BE2C (cell line): Measurements from ENCODE around the gene TMEM106C.

ENCODE experiments used
- DNase-seq: peaks from one replicate; pipeline ENCODE4 v3.0.0-alpha.2; 2020
- H3K27me3 ChIP-seq: fragments of 250-450 bp; sonication (Bioruptor Pico); 2 replicates; pipeline ENCODE4 v1.5.1; 2020; ENCODE audit warnings: mild to moderate bottlenecking
- H3K36me3 ChIP-seq: fragments of 250-450 bp; sonication (Bioruptor Pico); 2 replicates; pipeline ENCODE4 v1.5.1; 2020; ENCODE audit warnings: mild to moderate bottlenecking
- H3K4me1 ChIP-seq: fragments of 250-450 bp; sonication (Bioruptor Pico); 2 replicates; pipeline ENCODE4 v1.5.1; 2020
- H3K4me3 ChIP-seq: 2 replicates; pipeline ENCODE4 v1.5.1; 2011; ENCODE audit warnings: low read depth, low read length
- H3K9me3 ChIP-seq: fragments of 250-450 bp; sonication (Bioruptor Pico); 2 replicates; pipeline ENCODE4 v1.5.1; 2020
- TF ChIP-seq, protein P1 (sequence below): IDR thresholded peaks from 2 replicates; pipeline ENCODE4 v1.5.1; 2012; ENCODE audit warnings: mild to moderate bottlenecking, low read depth, low read length

The TMEM106C gene

DNA sequence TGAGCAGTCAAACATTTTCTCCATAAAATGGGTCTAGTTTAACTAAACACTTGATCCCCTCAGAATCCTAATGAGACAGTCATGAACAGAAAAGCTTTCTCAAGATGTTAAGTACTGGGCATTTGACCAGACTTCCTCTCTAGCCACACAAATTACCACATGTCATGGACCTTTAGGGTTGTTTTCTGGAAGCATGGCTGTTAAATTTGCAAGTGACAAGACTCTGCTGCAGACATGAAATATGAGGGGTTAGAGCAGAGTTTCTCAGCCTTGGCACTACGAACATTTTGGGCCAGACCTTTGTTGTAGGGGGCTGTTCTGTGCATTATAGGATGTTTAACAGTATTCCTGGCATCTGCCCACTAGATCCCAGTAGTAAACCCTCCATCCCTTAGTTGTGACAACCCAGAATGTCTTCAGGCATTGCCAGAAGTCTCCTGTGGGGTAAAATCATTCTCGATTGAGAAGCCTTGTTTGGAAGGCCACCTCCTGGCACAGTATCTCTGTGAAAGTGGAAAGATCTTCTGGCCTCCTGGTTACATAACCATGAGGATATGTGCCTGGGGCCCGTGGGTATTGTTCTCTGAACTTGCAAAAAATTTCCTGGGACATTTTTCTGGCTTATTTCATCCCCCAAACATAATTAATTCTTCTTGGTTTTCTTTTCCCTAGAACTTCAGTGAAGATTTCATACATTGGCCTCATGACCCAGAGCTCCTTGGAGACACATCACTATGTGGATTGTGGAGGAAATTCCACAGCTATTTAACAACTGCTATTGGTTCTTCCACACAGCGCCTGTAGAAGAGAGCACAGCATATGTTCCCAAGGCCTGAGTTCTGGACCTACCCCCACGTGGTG lies 4.3 kb downstream of the TMEM106C start:
- no peak for DNase-seq

DNA sequence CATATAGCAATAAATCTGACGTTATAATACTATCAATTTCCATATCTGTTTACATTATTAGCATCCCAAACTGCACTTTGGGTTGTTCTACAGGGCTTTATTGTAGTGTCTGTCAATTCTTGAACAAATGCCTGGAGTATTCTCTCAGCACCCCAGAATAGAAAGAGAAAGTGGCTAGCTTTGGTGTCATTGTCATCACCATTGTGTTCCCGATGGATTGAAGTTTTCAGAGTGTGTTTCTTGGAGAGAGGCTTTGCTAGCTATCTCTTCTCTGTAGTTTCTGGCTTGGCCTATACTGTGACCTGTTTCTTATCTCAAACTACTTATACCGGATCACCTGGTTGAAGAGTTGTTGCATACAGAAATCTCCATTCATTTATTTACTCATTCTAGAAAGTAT lies 6.4 kb downstream of the TMEM106C start:
- DNase-seq: no peak
- TF ChIP-seq, protein P1, sequence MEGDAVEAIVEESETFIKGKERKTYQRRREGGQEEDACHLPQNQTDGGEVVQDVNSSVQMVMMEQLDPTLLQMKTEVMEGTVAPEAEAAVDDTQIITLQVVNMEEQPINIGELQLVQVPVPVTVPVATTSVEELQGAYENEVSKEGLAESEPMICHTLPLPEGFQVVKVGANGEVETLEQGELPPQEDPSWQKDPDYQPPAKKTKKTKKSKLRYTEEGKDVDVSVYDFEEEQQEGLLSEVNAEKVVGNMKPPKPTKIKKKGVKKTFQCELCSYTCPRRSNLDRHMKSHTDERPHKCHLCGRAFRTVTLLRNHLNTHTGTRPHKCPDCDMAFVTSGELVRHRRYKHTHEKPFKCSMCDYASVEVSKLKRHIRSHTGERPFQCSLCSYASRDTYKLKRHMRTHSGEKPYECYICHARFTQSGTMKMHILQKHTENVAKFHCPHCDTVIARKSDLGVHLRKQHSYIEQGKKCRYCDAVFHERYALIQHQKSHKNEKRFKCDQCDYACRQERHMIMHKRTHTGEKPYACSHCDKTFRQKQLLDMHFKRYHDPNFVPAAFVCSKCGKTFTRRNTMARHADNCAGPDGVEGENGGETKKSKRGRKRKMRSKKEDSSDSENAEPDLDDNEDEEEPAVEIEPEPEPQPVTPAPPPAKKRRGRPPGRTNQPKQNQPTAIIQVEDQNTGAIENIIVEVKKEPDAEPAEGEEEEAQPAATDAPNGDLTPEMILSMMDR: no peak
- H3K9me3 ChIP-seq: no peaks in the 10 kb centered on the region
- H3K36me3 ChIP-seq: 0 out of 2 replicates have a peak, but pooled peaks cover 3% of the 10 kb centered on the region
- H3K4me1 ChIP-seq: no peaks in the 10 kb centered on the region
- H3K4me3 ChIP-seq: no peak overlapping the region
- no peaks in the 10 kb centered on the region; the same call in 1 of the 2 replicates for H3K27me3 ChIP-seq

More for the DNA sequence above, 4.3 kb downstream of the TMEM106C start:
- H3K9me3 ChIP-seq: no peaks in the 10 kb centered on the region
- no peaks in the 10 kb centered on the region for H3K4me1 ChIP-seq
- no peaks in the 10 kb centered on the region; the same call in 1 of the 2 replicates for H3K27me3 ChIP-seq
- TF ChIP-seq, protein P1: no peak
- no peak overlapping the region for H3K4me3 ChIP-seq
- H3K36me3 ChIP-seq: 0 out of 2 replicates have a peak, but pooled peaks cover 3% of the 10 kb centered on the region

DNA sequence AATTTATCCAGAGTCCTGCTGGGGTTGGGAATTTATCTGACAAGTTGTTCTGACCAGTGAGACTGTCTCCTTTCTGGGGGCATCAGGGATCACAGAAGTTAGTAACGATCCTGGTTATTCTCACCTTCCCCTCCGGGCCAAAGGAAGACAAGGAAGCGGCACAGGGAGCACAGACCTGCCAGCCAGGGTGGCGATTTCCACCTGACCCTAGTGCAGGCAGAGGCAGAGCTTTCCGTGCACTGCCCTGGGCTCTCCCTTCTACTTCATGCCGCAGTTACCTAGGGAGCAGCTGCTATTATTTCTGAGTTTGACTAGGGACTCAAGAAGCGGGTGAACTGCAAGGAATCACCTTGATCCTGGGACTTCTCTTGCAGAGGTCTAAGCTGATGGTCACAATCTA lies 7.4 kb downstream of the TMEM106C start:
- H3K4me3 ChIP-seq: no peak overlapping the region
- H3K9me3 ChIP-seq: no peaks in the 10 kb centered on the region
- no peaks in the 10 kb centered on the region; the same call in 1 of the 2 replicates for H3K27me3 ChIP-seq
- no peak for DNase-seq
- TF ChIP-seq, protein P1: no peak
- H3K36me3 ChIP-seq: 0 out of 2 replicates have a peak, but pooled peaks cover 1% of the 10 kb centered on the region
- no peaks in the 10 kb centered on the region for H3K4me1 ChIP-seq

DNA sequence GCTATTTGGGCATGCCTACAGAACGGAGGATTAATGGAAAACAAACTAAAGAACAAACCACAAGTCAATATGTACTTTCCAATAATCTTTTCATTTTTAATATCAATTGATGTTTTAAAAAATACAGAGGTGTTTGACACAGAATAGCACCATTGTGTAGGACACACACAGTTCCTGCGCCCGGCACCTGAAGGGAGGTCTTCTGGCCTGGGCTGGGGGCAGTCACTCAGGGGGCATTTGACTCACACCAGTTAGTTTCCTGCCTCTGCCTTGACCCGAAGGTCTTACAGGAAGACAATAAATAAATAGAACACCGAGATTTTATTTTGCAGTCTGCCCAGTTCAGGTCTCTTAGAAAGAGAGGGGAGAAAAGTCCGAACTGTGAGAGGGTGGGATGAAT lies 9.5 kb downstream of the TMEM106C start:
- no peaks in the 10 kb centered on the region for H3K9me3 ChIP-seq
- TF ChIP-seq, protein P1: no peak
- no peak overlapping the region for H3K4me3 ChIP-seq
- no peaks in the 10 kb centered on the region for H3K36me3 ChIP-seq
- H3K4me1 ChIP-seq: no peaks in the 10 kb centered on the region
- H3K27me3 ChIP-seq: no peaks in the 10 kb centered on the region; the same call in 1 of the 2 replicates
- DNase-seq: no peak

DNA sequence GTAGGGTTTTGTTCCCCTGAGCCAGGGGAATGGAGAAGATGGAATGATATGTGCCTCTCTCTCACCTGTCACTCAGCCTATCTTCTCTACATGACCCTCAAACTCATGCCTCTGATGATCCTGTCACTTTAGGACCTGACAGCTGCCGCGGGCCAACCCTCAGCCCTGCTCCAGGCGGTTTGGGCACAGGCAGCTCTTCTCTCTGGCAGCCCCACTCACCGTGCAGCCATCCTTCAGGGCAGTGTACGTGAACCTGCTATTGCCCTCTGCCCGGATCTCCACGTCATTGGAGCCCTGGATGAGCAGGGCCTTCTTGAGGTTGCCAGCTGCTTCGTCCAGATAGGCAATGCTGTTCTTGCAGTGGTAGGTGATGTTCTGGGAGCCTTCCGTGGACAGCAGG lies 10.5 kb downstream of the TMEM106C start:
- Histone ChIP-seq H3K4me1 (no peaks in the 10 kb centered on the region), H3K36me3 (no peaks in the 10 kb centered on the region), H3K27me3 (no peaks in the 10 kb centered on the region; the same call in 1 of the 2 replicates), H3K4me3 (no peak overlapping the region), H3K9me3 (no peaks in the 10 kb centered on the region)
- TF ChIP-seq, protein P1: no peak
- no peak for DNase-seq
